ACC112 (cell line): ENCODE results near the gene COA7.

Experiments
- H2AFZ ChIP-seq: fragments of 200-600 bp; sonication (generic); one replicate; pipeline ENCODE4 v1.6.0; 2017; ENCODE audit warnings: antibody characterized with exemption, low read length; ENCODE audit not compliant: unreplicated experiment
- H3K27ac ChIP-seq: fragments of 200-600 bp; sonication (generic); 2 replicates; pipeline ENCODE4 v1.5.1; 2014; ENCODE audit warnings: low read depth, mild to moderate bottlenecking, antibody characterized with exemption, low read length, moderate library complexity
- H3K27me3 ChIP-seq: fragments of 200-600 bp; sonication (generic); 2 replicates; pipeline ENCODE4 v1.6.1; 2014; ENCODE audit warnings: mild to moderate bottlenecking, antibody characterized with exemption, low read length, moderate library complexity, mixed read lengths; ENCODE audit not compliant: insufficient read depth
- H3K36me3 ChIP-seq: fragments of 200-600 bp; sonication (generic); 2 replicates; pipeline ENCODE4 v1.6.1; 2016; ENCODE audit warnings: mild to moderate bottlenecking, antibody characterized with exemption, low read length, moderate library complexity, mixed read lengths; ENCODE audit not compliant: insufficient read depth
- H3K4me1 ChIP-seq: fragments of 200-600 bp; sonication (generic); one replicate; pipeline ENCODE4 v1.6.1; 2016; ENCODE audit warnings: low read length, mixed read lengths; ENCODE audit not compliant: insufficient read depth, unreplicated experiment, control insufficient read depth
- H3K4me3 ChIP-seq: fragments of 200-600 bp; sonication (generic); 2 replicates; pipeline ENCODE4 v1.5.1; 2014; ENCODE audit warnings: mild to moderate bottlenecking, low read depth, low read length
- H3K79me2 ChIP-seq: fragments of 200-600 bp; sonication (generic); one replicate; pipeline ENCODE4 v1.6.0; 2016; ENCODE audit warnings: low read length; ENCODE audit not compliant: control insufficient read depth, unreplicated experiment, insufficient read depth

The COA7 gene

GRCh38 chr1:52681136-52681535 lies 17.0 kb downstream of the COA7 start:
- no peak overlapping the region for H3K27ac ChIP-seq

GRCh38 chr1:52680353-52680752 lies 17.8 kb downstream of the COA7 start:
- Histone ChIP-seq H3K79me2 (no peaks in the 10 kb centered on the region), H3K27me3 (no peaks in the 10 kb centered on the region), H3K36me3 (0 out of 2 replicates have a peak, but pooled peaks cover 5% of the 10 kb centered on the region), H2AFZ (no peak overlapping the region), H3K27ac (no peak overlapping the region), H3K4me1 (no peaks in the 10 kb centered on the region), H3K4me3 (no peak overlapping the region)

More at GRCh38 chr1:52681136-52681535, 17.0 kb downstream of the COA7 start:
- Histone ChIP-seq H3K27me3 (no peaks in the 10 kb centered on the region), H3K36me3 (0 out of 2 replicates have a peak, but pooled peaks cover 5% of the 10 kb centered on the region), H3K4me1 (no peaks in the 10 kb centered on the region), H3K79me2 (no peaks in the 10 kb centered on the region), H3K4me3 (no peak overlapping the region), H2AFZ (no peak overlapping the region)

GRCh38 chr1:52679498-52679897 lies 18.6 kb downstream of the COA7 start:
- Histone ChIP-seq H2AFZ (no peak overlapping the region), H3K4me3 (no peak overlapping the region), H3K4me1 (peaks cover 4% of the 10 kb centered on the region), H3K79me2 (no peaks in the 10 kb centered on the region), H3K27ac (no peak overlapping the region), H3K36me3 (no peaks in the 10 kb centered on the region), H3K27me3 (no peaks in the 10 kb centered on the region)

- Histone ChIP-seq H3K4me1 (peaks cover 5% of the 10 kb centered on the region), H2AFZ (no peak overlapping the region), H3K4me3 (no peak overlapping the region), H3K36me3 (no peaks in the 10 kb centered on the region), H3K27me3 (no peaks in the 10 kb centered on the region), H3K79me2 (no peaks in the 10 kb centered on the region), H3K27ac (no peak overlapping the region)
Measured at GRCh38 chr1:52679048-52679447, 19.1 kb downstream of the COA7 start.

GRCh38 chr1:52677076-52677806 lies 20.9 kb downstream of the COA7 start:
- Histone ChIP-seq H3K27me3 (no peaks in the 10 kb centered on the region), H3K36me3 (no peaks in the 10 kb centered on the region), H2AFZ (no peak overlapping the region), H3K4me1 (peaks cover 5% of the 10 kb centered on the region), H3K27ac (no peak overlapping the region), H3K79me2 (no peaks in the 10 kb centered on the region), H3K4me3 (no peak overlapping the region)

- Histone ChIP-seq H3K4me1 (peaks cover 5% of the 10 kb centered on the region), H3K79me2 (no peaks in the 10 kb centered on the region)
Measured at GRCh38 chr1:52676249-52676903, 21.8 kb downstream of the COA7 start.

GRCh38 chr1:52674497-52675384 lies 23.4 kb downstream of the COA7 start:
- Histone ChIP-seq H3K36me3 (no peaks in the 10 kb centered on the region), H3K4me3 (no peak overlapping the region), H3K27me3 (no peaks in the 10 kb centered on the region), H2AFZ (no peak overlapping the region), H3K27ac (no peak overlapping the region), H3K79me2 (no peaks in the 10 kb centered on the region), H3K4me1 (peaks cover 10% of the 10 kb centered on the region)

More at GRCh38 chr1:52676249-52676903, 21.8 kb downstream of the COA7 start:
- H3K27me3 ChIP-seq, result no peaks in the 10 kb centered on the region
- no peak overlapping the region for H3K27ac ChIP-seq
- H3K36me3 ChIP-seq, result no peaks in the 10 kb centered on the region
- no peak overlapping the region for H3K4me3 ChIP-seq
- no peak overlapping the region for H2AFZ ChIP-seq

- no peaks in the 10 kb centered on the region for H3K79me2 ChIP-seq
- no peak overlapping the region for H2AFZ ChIP-seq
- H3K27ac ChIP-seq, result no peak overlapping the region
- no peaks in the 10 kb centered on the region for H3K36me3 ChIP-seq
- no peak overlapping the region for H3K4me3 ChIP-seq
- no peaks in the 10 kb centered on the region for H3K27me3 ChIP-seq
- peaks cover 18% of the 10 kb centered on the region for H3K4me1 ChIP-seq
Measured at GRCh38 chr1:52673513-52673912, 24.6 kb downstream of the COA7 start.

- peaks cover 21% of the 10 kb centered on the region for H3K4me1 ChIP-seq
- no peak overlapping the region for H3K27ac ChIP-seq
- H2AFZ ChIP-seq, result no peak overlapping the region
- H3K79me2 ChIP-seq, result no peaks in the 10 kb centered on the region
- H3K4me3 ChIP-seq, result no peak overlapping the region
- H3K27me3 ChIP-seq, result no peaks in the 10 kb centered on the region
- H3K36me3 ChIP-seq, result no peaks in the 10 kb centered on the region
Measured at GRCh38 chr1:52672946-52673345, 25.2 kb downstream of the COA7 start.

- Histone ChIP-seq H3K79me2 (no peaks in the 10 kb centered on the region), H3K4me3 (no peak overlapping the region), H2AFZ (no peak overlapping the region), H3K27ac (no peak overlapping the region), H3K4me1 (peaks cover 23% of the 10 kb centered on the region), H3K36me3 (no peaks in the 10 kb centered on the region), H3K27me3 (no peaks in the 10 kb centered on the region)
Measured at GRCh38 chr1:52670604-52671003, 27.5 kb downstream of the COA7 start.
